NB4 (cell line): ENCODE measurements around the gene DOCK3.

ENCODE experiments used
- MYC ChIP-seq: IDR thresholded peaks from 2 replicates; pipeline ENCODE4 v1.6.1; 2011; ENCODE audit warnings: low read depth, low read length
- POLR2A ChIP-seq: IDR thresholded peaks from 2 replicates; pipeline ENCODE4 v1.6.1; 2011; ENCODE audit warnings: mild to moderate bottlenecking; ENCODE audit not compliant: insufficient read length; ENCODE audit errors: extremely low read depth
- TF ChIP-seq, protein P1 (sequence below): IDR thresholded peaks from one replicate; pipeline ENCODE4 v1.5.1; 2012; ENCODE audit warnings: low read depth, low read length
- TF ChIP-seq, protein P2 (sequence below): IDR thresholded peaks from 2 replicates; pipeline ENCODE4 v1.6.1; 2011; ENCODE audit warnings: low read depth, low read length

DNA sequence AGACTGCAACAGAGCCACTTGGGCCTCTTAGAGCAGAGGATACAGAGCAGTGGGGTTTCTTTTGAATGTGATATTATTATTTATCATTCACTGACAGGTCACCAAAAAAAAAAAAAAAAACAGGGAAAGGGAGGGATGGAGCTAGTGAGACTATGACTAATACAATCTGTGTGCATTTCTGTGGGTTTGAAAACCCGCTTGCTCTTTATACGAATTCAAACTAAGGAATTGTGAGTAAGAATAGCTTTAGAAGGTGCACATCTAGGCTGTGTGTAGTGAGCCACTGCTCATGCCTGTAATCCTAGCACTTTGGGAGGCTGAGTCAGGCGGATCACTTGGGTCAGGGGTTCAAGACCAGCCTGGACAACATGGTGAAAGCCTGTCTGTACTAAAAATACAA is 523.8 kb downstream of the DOCK3 start:
- TF ChIP-seq, protein P1, sequence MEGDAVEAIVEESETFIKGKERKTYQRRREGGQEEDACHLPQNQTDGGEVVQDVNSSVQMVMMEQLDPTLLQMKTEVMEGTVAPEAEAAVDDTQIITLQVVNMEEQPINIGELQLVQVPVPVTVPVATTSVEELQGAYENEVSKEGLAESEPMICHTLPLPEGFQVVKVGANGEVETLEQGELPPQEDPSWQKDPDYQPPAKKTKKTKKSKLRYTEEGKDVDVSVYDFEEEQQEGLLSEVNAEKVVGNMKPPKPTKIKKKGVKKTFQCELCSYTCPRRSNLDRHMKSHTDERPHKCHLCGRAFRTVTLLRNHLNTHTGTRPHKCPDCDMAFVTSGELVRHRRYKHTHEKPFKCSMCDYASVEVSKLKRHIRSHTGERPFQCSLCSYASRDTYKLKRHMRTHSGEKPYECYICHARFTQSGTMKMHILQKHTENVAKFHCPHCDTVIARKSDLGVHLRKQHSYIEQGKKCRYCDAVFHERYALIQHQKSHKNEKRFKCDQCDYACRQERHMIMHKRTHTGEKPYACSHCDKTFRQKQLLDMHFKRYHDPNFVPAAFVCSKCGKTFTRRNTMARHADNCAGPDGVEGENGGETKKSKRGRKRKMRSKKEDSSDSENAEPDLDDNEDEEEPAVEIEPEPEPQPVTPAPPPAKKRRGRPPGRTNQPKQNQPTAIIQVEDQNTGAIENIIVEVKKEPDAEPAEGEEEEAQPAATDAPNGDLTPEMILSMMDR = no peak
- TF ChIP-seq POLR2A (no peak), MYC (no peak)
- TF ChIP-seq, protein P2, sequence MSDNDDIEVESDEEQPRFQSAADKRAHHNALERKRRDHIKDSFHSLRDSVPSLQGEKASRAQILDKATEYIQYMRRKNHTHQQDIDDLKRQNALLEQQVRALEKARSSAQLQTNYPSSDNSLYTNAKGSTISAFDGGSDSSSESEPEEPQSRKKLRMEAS = no peak
